HepG2 (cell line): ENCODE results near the gene RAC3. TPM values are rescaled to one million over a fixed set of nuclear protein-coding genes. Genes with fewer than 3 reads are reported as not detected.
A peak's percentile ranks its signal among the peaks of the same experiment; 100 is the strongest.

Experiments used
- ARNT2 ChIP-seq: sonication (generic); formaldehyde crosslinking; IDR thresholded peaks from 2 replicates; pipeline ENCODE4 v1.8.0; 2022; ENCODE audit warnings: mild to moderate bottlenecking, low read depth, missing genetic modification reagents, moderate library complexity
- ATM ChIP-seq: fragments of 450-650 bp; IDR thresholded peaks from 2 replicates; pipeline ENCODE4 v1.7.1; 2017; ENCODE audit warnings: mild to moderate bottlenecking, borderline replicate concordance
- FOSL2 ChIP-seq: sonication (generic); formaldehyde crosslinking; IDR thresholded peaks from 2 replicates; pipeline ENCODE4 v1.4.0; 2020; ENCODE audit warnings: missing genetic modification reagents
- JUN ChIP-seq: sonication (generic); formaldehyde crosslinking; IDR thresholded peaks from 2 replicates; pipeline ENCODE4 v1.4.0; 2020; ENCODE audit warnings: mild to moderate bottlenecking, missing genetic modification reagents
- MYNN ChIP-seq: sonication (generic); formaldehyde crosslinking; IDR thresholded peaks from 2 replicates; pipeline ENCODE4 v1.4.0; 2020; ENCODE audit warnings: mild to moderate bottlenecking, low read depth, missing genetic modification reagents
- SMAD9 ChIP-seq: sonication (generic); formaldehyde crosslinking; IDR thresholded peaks from 2 replicates; pipeline ENCODE4 v1.5.1; 2020; ENCODE audit warnings: mild to moderate bottlenecking, missing genetic modification reagents
- STAG1 ChIP-seq: sonication (generic); formaldehyde crosslinking; IDR thresholded peaks from 2 replicates; pipeline ENCODE4 v1.4.0; 2020; ENCODE audit warnings: missing genetic modification reagents
- ZNF549 ChIP-seq: sonication (generic); formaldehyde crosslinking; IDR thresholded peaks from 2 replicates; pipeline ENCODE4 v1.5.0; 2020; ENCODE audit warnings: missing genetic modification reagents
- ZNF713 ChIP-seq: sonication (generic); formaldehyde crosslinking; IDR thresholded peaks from 2 replicates; pipeline ENCODE4 v1.4.0; 2020; ENCODE audit warnings: mild to moderate bottlenecking, missing genetic modification reagents
- ZNF777 ChIP-seq: sonication (generic); formaldehyde crosslinking; IDR thresholded peaks from 2 replicates; pipeline ENCODE4 v1.4.0; 2020; ENCODE audit warnings: missing genetic modification reagents
- polyA plus RNA-seq, 8 experiments: library from polyadenylated mRNA; depleted of rRNA in 3 of 8; stranded (reverse) in 7 of 8; unstranded in 1 of 8; fragments of >200 nt; fragmentation: Illumina TruSeq in 4 of 8; extraction: Trizol in 4 of 8; gene quantifications; 2 replicates each; pipeline versions ENCODE4 v1.2.1 to v1.2.3, GENCODE V29; 2011 to 2016; ENCODE audit warnings: low read depth in 4 of 8, missing spikeins in 1 of 8, mixed read lengths in 1 of 8; ENCODE audit not compliant: insufficient read depth in 1 of 8
- total RNA-seq, 5 experiments: library from RNA; depleted of rRNA; stranded (reverse); fragments of >200 nt; fragmentation: Illumina TruSeq; extraction: Trizol; gene quantifications; 2 replicates each; pipeline ENCODE4 v1.2.3, GENCODE V29; 2016; ENCODE audit warnings: low read depth in 1 of 5
- TF ChIP-seq, protein P1 (sequence below): sonication (generic); formaldehyde crosslinking; IDR thresholded peaks from 2 replicates; pipeline ENCODE4 v1.9.0; 2021; ENCODE audit warnings: missing genetic modification reagents, mild to moderate bottlenecking, borderline replicate concordance
- TF ChIP-seq, protein P2 (sequence below): sonication (generic); formaldehyde crosslinking; IDR thresholded peaks from 2 replicates; pipeline ENCODE4 v1.4.0; 2020; ENCODE audit warnings: missing genetic modification reagents
- TF ChIP-seq, protein P3 (sequence below): sonication (generic); formaldehyde crosslinking; IDR thresholded peaks from 2 replicates; pipeline ENCODE4 v1.5.0; 2020; ENCODE audit warnings: mild to moderate bottlenecking, missing genetic modification reagents
- TF ChIP-seq, protein P4 (sequence below): sonication (generic); formaldehyde crosslinking; IDR thresholded peaks from 2 replicates; pipeline ENCODE4 v1.9.0; 2022; ENCODE audit warnings: low read depth, missing genetic modification reagents
- TF ChIP-seq, protein P5 (sequence below): sonication (generic); formaldehyde crosslinking; IDR thresholded peaks from 2 replicates; pipeline ENCODE4 v1.5.1; 2020; ENCODE audit warnings: missing genetic modification reagents, mild to moderate bottlenecking, borderline replicate concordance
- TF ChIP-seq, protein P6 (sequence below): IDR thresholded peaks from 2 replicates; pipeline ENCODE4 v1.6.1; 2016; ENCODE audit warnings: missing genetic modification reagents, missing compliant biosample characterization

RAC3 gene
- total and polyA plus RNA-seq, 2 of the 13 experiments (the other 11 are each of a cell fraction or from before 2014, with no cell fraction given), result 10.5 to 21.3 TPM

DNA sequence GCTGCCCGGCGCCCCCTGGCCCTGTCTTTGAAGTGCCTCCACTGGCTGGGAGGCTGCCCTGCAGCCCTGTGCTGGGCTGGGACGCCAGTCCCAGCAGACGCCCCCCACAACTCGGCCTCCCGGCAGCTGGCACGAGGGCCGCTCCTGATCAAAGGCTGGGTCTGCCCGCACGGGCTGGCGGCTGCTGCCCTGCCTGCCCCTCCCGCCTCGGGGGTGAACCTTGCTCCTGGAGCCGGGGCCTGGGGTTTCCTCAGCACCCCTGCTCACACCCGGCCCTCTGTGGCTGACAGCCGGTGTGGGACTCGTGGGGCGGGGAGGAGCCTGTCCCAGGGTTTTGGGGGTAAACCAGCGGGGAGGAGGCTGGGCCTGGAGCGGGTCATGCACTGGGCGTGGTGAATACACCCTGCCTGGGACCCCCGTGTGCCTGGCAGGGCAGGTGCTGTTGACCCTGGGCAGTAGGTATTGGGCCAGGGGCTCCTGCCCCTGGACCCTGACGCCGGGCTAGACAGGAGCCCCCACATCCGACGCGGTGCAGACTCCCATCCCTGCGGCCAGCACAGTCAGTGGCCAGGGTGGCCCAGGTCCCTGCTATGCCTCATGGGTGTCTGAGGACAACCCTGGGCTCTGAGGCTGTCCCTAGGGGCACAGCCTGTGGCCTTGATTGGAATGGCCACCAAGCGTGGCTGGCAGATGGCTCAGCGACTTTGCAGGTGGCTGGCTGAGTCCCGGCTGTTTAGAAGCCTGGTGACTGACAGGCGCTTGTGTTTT, 30.5 kb upstream of the RAC3 start (continued):
- peak; percentile 79 for TF ChIP-seq FOSL2
- TF ChIP-seq ZNF777, result peak; percentile 20; the same call in 1 of the 2 replicates
- TF ChIP-seq, protein P1, sequence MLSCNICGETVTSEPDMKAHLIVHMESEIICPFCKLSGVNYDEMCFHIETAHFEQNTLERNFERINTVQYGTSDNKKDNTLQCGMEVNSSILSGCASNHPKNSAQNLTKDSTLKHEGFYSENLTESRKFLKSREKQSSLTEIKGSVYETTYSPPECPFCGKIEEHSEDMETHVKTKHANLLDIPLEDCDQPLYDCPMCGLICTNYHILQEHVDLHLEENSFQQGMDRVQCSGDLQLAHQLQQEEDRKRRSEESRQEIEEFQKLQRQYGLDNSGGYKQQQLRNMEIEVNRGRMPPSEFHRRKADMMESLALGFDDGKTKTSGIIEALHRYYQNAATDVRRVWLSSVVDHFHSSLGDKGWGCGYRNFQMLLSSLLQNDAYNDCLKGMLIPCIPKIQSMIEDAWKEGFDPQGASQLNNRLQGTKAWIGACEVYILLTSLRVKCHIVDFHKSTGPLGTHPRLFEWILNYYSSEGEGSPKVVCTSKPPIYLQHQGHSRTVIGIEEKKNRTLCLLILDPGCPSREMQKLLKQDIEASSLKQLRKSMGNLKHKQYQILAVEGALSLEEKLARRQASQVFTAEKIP (CRISPR knock-in tag), result no peak
- TF ChIP-seq STAG1, result peak; percentile 42
- no peak; the same call in 1 of the 2 replicates for TF ChIP-seq JUN (CRISPR knock-in tag)
- TF ChIP-seq, protein P2, sequence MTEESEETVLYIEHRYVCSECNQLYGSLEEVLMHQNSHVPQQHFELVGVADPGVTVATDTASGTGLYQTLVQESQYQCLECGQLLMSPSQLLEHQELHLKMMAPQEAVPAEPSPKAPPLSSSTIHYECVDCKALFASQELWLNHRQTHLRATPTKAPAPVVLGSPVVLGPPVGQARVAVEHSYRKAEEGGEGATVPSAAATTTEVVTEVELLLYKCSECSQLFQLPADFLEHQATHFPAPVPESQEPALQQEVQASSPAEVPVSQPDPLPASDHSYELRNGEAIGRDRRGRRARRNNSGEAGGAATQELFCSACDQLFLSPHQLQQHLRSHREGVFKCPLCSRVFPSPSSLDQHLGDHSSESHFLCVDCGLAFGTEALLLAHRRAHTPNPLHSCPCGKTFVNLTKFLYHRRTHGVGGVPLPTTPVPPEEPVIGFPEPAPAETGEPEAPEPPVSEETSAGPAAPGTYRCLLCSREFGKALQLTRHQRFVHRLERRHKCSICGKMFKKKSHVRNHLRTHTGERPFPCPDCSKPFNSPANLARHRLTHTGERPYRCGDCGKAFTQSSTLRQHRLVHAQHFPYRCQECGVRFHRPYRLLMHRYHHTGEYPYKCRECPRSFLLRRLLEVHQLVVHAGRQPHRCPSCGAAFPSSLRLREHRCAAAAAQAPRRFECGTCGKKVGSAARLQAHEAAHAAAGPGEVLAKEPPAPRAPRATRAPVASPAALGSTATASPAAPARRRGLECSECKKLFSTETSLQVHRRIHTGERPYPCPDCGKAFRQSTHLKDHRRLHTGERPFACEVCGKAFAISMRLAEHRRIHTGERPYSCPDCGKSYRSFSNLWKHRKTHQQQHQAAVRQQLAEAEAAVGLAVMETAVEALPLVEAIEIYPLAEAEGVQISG (CRISPR knock-in tag), result peak; percentile 85
- TF ChIP-seq ATM, result no peak
- TF ChIP-seq ZNF713 (CRISPR knock-in tag), result 0 out of 2 replicates have a peak, but pooled peaks have one; percentile 90
- TF ChIP-seq, protein P3, sequence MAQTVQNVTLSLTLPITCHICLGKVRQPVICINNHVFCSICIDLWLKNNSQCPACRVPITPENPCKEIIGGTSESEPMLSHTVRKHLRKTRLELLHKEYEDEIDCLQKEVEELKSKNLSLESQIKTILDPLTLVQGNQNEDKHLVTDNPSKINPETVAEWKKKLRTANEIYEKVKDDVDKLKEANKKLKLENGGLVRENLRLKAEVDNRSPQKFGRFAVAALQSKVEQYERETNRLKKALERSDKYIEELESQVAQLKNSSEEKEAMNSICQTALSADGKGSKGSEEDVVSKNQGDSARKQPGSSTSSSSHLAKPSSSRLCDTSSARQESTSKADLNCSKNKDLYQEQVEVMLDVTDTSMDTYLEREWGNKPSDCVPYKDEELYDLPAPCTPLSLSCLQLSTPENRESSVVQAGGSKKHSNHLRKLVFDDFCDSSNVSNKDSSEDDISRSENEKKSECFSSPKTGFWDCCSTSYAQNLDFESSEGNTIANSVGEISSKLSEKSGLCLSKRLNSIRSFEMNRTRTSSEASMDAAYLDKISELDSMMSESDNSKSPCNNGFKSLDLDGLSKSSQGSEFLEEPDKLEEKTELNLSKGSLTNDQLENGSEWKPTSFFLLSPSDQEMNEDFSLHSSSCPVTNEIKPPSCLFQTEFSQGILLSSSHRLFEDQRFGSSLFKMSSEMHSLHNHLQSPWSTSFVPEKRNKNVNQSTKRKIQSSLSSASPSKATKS (CRISPR knock-in tag), result 0 out of 2 replicates have a peak, but pooled peaks have one; percentile 42
- no peak for TF ChIP-seq MYNN (CRISPR knock-in tag)
- TF ChIP-seq, protein P4, sequence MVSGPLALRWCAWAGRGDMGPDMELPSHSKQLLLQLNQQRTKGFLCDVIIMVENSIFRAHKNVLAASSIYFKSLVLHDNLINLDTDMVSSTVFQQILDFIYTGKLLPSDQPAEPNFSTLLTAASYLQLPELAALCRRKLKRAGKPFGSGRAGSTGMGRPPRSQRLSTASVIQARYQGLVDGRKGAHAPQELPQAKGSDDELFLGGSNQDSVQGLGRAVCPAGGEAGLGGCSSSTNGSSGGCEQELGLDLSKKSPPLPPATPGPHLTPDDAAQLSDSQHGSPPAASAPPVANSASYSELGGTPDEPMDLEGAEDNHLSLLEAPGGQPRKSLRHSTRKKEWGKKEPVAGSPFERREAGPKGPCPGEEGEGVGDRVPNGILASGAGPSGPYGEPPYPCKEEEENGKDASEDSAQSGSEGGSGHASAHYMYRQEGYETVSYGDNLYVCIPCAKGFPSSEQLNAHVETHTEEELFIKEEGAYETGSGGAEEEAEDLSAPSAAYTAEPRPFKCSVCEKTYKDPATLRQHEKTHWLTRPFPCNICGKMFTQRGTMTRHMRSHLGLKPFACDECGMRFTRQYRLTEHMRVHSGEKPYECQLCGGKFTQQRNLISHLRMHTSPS (CRISPR knock-in tag), result peak; percentile 100
- TF ChIP-seq ARNT2 (CRISPR knock-in tag), result peak; percentile 56; the same call in 1 of the 2 replicates
- peak; percentile 91 for TF ChIP-seq ZNF549
- TF ChIP-seq, protein P5, sequence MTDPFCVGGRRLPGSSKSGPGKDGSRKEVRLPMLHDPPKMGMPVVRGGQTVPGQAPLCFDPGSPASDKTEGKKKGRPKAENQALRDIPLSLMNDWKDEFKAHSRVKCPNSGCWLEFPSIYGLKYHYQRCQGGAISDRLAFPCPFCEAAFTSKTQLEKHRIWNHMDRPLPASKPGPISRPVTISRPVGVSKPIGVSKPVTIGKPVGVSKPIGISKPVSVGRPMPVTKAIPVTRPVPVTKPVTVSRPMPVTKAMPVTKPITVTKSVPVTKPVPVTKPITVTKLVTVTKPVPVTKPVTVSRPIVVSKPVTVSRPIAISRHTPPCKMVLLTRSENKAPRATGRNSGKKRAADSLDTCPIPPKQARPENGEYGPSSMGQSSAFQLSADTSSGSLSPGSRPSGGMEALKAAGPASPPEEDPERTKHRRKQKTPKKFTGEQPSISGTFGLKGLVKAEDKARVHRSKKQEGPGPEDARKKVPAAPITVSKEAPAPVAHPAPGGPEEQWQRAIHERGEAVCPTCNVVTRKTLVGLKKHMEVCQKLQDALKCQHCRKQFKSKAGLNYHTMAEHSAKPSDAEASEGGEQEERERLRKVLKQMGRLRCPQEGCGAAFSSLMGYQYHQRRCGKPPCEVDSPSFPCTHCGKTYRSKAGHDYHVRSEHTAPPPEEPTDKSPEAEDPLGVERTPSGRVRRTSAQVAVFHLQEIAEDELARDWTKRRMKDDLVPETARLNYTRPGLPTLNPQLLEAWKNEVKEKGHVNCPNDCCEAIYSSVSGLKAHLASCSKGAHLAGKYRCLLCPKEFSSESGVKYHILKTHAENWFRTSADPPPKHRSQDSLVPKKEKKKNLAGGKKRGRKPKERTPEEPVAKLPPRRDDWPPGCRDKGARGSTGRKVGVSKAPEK (CRISPR knock-in tag), result peak; percentile 14; the same call in 1 of the 2 replicates
- TF ChIP-seq, protein P6, sequence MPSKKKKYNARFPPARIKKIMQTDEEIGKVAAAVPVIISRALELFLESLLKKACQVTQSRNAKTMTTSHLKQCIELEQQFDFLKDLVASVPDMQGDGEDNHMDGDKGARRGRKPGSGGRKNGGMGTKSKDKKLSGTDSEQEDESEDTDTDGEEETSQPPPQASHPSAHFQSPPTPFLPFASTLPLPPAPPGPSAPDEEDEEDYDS (CRISPR knock-in tag), result peak; percentile 27; the same call in 1 of the 2 replicates
- TF ChIP-seq SMAD9 (CRISPR knock-in tag), result no peak
